Right lobe of liver (tissue), 6 donors: ENCODE data around the gene INSYN2A. TPM values are rescaled to one million over a fixed set of nuclear protein-coding genes. Genes with fewer than 3 reads are reported as not detected.

Source experiments
- ATAC-seq, 4 donors: fragments of 200-7000 bp; cut with Tn5 transposase; one replicate each; pipeline ENCODE4 v1.9.1; 2020; ENCODE audit warnings: mild to moderate bottlenecking in 4 of 4, moderate library complexity in 4 of 4
- DNase-seq, 3 donors: peaks; one replicate each; pipeline ENCODE4 v3.0.0-alpha.2; 2020
- H3K27ac ChIP-seq, 3 donors: fragments of 200-600 bp; one replicate each; pipeline ENCODE4 v1.8.0; 2022
- H3K27me3 ChIP-seq, 2 donors: fragments of 200-600 bp; one replicate each; pipeline ENCODE4 v1.8.0; 2022
- H3K36me3 ChIP-seq, 4 donors: fragments of 200-600 bp; sonication (generic) in 1 of 4; one replicate each; pipeline versions ENCODE4 v1.5.1 to v1.8.0; 2017 to 2022; ENCODE audit warnings: control low read depth in 1 of 4
- H3K4me1 ChIP-seq, 4 donors: fragments of 200-600 bp; sonication (generic) in 1 of 4; one replicate each; pipeline versions ENCODE4 v1.5.1 to v1.8.0; 2017 to 2022; ENCODE audit warnings: control low read depth in 1 of 4
- H3K4me3 ChIP-seq, 3 donors: fragments of 200-600 bp; one replicate each; pipeline ENCODE4 v1.8.0; 2022
- H3K9me3 ChIP-seq, 4 donors: fragments of 200-600 bp; sonication (generic) in 1 of 4; one replicate each; pipeline versions ENCODE4 v1.5.1 to v1.8.0; 2017 to 2022; ENCODE audit warnings: control low read depth in 1 of 4
- POLR2A ChIP-seq: fragments of 450-650 bp; IDR thresholded peaks from one replicate; pipeline ENCODE4 v1.6.1; 2017; ENCODE audit warnings: antibody characterized with exemption, mild to moderate bottlenecking
- WGBS: methylation state at CpG from one replicate; pipeline ENCODE4 v1.1.6; 2018; ENCODE audit warnings: low coverage, low lambda C conversion rate; ENCODE audit not compliant: insufficient coverage; ENCODE audit errors: missing lambda C conversion rate; 5-methylcytosine and 5-hydroxymethylcytosine counted together
- intact Hi-C, 2 donors: fragments of 100-400 bp; cut with DNase I; formaldehyde crosslinking; loops; one replicate each; pipeline versions ENCODE4 v1.11.2 to v1.14.1; 2022
- long read RNA-seq: library from polyadenylated mRNA; unstranded; transcript quantifications from one replicate; pipeline ENCODE4 v2.0.0, GENCODE V29; 2019
- total RNA-seq, 6 experiments: library from RNA; depleted of rRNA in 2 of 6; stranded (reverse); fragments of >200 nt in 2 of 6; fragmentation: NEBNext Ultra II Directional in 3 of 6; extraction: Animal tissue kit (Norgen Biotek cat#: 25700) in 3 of 6; gene quantifications; one replicate each; pipeline versions ENCODE4 v1.1.0 to v1.2.4, GENCODE V29; 2016 to 2023
- TF ChIP-seq, protein P1 (sequence below), 4 donors: fragments of 200-600 bp in 3 of 4; fragments of 450-650 bp in 1 of 4; IDR thresholded peaks; one replicate each; pipeline versions ENCODE4 v1.5.1 to v1.8.0; 2016 to 2022; ENCODE audit warnings: antibody characterized with exemption in 4 of 4, mild to moderate bottlenecking in 2 of 4
- donor health status: DM: no; HTN: yes; CAD: no.
- donor health status: DM: no; HTN: no; CAD: no.
- donor health status: DM: no; HTN: no; CAD: no.
- donor health status: DM: no; HTN: yes; CAD: no.
- donor health status: DM: no; HTN: yes; CAD: no.

Gene INSYN2A, protein sequence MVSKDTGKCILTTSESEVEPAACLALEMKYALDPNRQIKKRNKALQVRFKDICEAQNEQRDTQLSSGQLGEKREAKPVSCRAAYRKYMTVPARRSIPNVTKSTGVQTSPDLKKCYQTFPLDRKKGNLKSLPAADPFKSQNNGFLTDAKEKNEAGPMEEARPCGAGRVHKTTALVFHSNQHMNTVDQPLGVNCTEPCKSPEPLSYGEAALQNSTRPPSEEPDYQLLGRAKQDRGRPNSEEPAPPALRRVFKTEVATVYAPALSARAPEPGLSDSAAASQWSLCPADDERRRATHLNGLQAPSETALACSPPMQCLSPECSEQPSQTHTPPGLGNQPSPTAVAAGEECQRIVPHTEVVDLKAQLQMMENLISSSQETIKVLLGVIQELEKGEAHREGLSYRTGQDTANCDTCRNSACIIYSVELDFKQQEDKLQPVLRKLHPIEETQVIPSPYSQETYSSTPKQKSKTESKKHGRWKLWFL
- not detected for total RNA-seq
- long read RNA-seq: 0 reads

DNA sequence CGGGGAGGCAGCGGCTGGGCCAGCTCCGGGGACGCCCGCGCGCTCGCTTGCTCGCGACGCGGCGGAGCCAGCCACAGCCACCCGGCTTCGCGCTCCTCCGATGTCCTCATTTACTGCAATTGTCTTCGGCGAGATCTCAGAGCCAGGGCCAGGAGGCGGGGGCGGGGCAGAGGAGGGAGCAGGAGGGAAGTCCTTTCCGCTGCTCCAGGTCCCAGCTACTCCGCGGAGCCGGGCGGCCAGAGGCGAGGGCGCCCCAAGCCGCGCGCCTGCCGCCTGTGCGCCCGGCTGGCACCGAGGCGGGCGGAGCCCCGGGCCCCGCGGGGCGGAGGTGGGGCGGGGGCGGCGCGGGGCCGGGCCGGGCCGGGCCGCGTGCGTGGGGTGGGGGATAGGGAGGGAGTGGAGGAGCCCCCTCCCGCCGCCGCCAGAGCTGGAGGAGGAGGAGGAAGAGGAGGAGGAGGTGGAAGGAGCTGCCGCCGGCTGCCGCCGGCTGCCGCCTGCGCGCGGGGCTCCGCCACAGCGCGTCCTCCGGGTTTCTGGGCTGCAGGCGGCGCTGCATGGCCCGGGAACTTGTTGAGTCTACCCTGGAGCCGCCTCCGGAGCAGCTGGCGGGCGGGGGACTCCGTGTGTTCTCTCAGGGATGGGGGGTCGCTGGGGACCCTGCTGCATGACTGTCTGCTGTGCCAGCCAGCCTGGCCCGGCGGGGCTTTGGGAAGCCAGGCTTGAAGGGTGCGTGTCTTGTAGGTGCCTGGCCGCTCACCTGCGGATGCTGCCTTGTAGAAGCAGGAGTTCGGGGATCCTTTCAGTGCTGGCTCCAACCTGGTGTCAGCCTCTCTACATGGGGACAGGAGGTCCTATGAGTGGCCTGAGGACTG is at the start of gene INSYN2A:
TSS of gene INSYN2A (minus strand) at position 310 of the 872 bp plus-strand sequence. CDS start 20,196 bp downstream, outside the sequence.
- ATAC-seq: peak; percentile 20 to 56 (median 52)
- Histone ChIP-seq H3K27me3 (no peaks in the 10 kb centered on the region), H3K36me3 (no peaks in the 10 kb centered on the region), H3K9me3 (no peaks in the 10 kb centered on the region), H3K4me1 (peaks cover 0 to 13% (median 0%) of the 10 kb centered on the region in 4 donors), H3K4me3 (peak within 1 kb of the TSS; percentile 23 to 41 (median 29)), H3K27ac (no peak within 1 kb of the TSS)
- WGBS: 43% methylated on average over 15 of the region's 81 CpGs
- peak in 1 of 3 donors; percentile 38 for DNase-seq
- intact Hi-C loops: no loop called here
- TF ChIP-seq, protein P1, sequence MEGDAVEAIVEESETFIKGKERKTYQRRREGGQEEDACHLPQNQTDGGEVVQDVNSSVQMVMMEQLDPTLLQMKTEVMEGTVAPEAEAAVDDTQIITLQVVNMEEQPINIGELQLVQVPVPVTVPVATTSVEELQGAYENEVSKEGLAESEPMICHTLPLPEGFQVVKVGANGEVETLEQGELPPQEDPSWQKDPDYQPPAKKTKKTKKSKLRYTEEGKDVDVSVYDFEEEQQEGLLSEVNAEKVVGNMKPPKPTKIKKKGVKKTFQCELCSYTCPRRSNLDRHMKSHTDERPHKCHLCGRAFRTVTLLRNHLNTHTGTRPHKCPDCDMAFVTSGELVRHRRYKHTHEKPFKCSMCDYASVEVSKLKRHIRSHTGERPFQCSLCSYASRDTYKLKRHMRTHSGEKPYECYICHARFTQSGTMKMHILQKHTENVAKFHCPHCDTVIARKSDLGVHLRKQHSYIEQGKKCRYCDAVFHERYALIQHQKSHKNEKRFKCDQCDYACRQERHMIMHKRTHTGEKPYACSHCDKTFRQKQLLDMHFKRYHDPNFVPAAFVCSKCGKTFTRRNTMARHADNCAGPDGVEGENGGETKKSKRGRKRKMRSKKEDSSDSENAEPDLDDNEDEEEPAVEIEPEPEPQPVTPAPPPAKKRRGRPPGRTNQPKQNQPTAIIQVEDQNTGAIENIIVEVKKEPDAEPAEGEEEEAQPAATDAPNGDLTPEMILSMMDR (IDR thresholded peaks at IDR 0.05): no peak
- TF ChIP-seq POLR2A: no peak

DNA sequence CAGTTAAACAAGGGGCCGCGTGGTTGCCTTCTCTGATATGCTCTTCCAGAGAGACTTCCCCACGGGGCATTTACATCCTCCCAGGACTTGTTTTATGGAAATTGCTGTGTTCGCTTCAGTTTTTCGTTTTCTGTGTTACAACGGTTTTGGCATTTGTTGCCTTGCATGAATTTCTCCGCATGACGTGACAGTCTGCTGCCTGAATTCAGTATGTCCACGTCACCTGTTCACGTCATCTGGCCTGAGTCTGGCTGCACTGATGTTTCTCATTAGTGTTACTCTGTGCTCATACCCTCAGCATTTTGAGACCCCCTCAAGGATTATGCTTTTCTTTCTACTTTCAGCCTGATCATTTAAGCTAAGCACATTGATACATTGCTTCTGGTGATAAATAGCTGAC is 49.1 kb upstream of the INSYN2A start:
- Histone ChIP-seq H3K4me3 (no peak overlapping the region), H3K9me3 (no peaks in the 10 kb centered on the region), H3K36me3 (peaks cover 0 to 3% (median 0%) of the 10 kb centered on the region in 4 donors), H3K27ac (no peak overlapping the region), H3K27me3 (no peaks in the 10 kb centered on the region), H3K4me1 (no peaks in the 10 kb centered on the region)
- WGBS: 91% methylated on average over 6 of the region's 10 CpGs
- no peak for ATAC-seq
- DNase-seq: no peak
- intact Hi-C loops: no loop called here
- TF ChIP-seq, protein P1 (IDR thresholded peaks at IDR 0.05): no peak
- TF ChIP-seq POLR2A: no peak

DNA sequence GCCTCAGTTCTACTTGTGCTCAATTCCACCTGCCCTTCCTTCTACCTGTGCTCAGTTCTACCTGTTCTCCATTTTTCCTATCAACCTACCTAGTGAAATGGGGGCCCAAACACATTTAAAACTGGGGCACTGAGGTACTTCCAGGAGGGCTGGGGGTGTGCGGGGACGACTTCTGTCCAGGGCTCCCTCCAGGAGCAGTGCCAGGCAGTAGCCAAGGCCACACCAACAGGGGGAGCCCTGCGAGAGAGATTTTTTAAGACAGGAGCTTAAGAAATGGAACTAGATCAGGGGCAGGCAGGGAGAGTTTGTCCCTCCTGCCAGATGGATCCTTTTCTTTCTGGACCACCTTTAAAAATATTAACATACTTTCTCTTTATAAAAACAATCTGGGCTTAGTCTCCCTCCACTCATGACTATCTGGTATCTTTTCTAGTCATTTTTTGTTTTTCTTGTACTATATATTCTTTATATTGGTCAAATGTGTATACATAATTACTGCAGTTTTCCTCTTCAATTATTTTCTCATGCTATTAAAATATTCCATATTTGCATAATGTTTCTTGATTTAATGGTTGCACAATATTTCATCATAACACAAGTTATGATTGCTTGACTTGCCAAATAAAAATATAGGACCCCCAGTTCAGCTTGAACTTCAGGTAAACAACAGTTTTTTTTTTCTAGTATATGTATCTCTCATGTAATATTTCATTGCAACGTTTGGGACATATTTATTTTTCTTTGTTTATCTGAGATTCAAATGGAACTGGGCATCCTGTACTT is 47.3 kb upstream of the INSYN2A start:
- Histone ChIP-seq H3K4me3 (no peak overlapping the region), H3K27ac (no peak overlapping the region), H3K36me3 (no peaks in the 10 kb centered on the region), H3K9me3 (no peaks in the 10 kb centered on the region), H3K4me1 (no peaks in the 10 kb centered on the region), H3K27me3 (no peaks in the 10 kb centered on the region)
- intact Hi-C loops: no loop called here
- DNase-seq (peak in 1 of 3 donors; percentile 31), ATAC-seq (peak; percentile 46 to 70 (median 59))
- WGBS: 40% methylated on average over 4 of the region's 4 CpGs
- TF ChIP-seq, protein P1 (IDR thresholded peaks at IDR 0.05): peak; percentile 18 to 65 (median 47)
- TF ChIP-seq POLR2A: no peak

DNA sequence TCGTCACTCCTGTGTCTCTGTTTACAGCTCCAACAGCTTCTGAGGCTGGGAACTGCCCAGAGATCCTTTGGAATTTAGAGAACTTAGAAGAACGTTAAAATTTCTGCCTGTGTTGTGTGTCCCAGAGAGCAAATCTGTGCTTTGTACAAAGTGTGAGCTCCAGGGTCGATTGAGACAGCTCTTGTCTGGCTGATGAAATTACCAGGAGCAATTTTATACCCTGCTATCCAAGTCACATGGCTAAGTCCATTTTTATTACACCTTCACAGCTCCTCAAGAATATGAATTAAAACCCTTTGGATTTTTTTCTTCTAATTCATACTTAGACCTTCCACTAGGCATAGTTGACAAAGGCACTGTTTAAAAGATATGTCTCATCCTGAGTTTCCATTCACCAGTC is 46.5 kb upstream of the INSYN2A start:
- DNase-seq (no peak), ATAC-seq (no peak)
- WGBS: 57% methylated on average over 3 of the region's 3 CpGs

More for the DNA sequence above, 46.5 kb upstream of the INSYN2A start:
- TF ChIP-seq POLR2A: no peak
- TF ChIP-seq, protein P1 (IDR thresholded peaks at IDR 0.05): no peak
- Histone ChIP-seq H3K9me3 (no peaks in the 10 kb centered on the region), H3K4me1 (no peaks in the 10 kb centered on the region), H3K4me3 (no peak overlapping the region), H3K27ac (no peak overlapping the region), H3K27me3 (no peaks in the 10 kb centered on the region), H3K36me3 (no peaks in the 10 kb centered on the region)
- intact Hi-C loops: no loop called here
